Thyroid gland (tissue), 4 donors: ENCODE data around the gene ETS1.

Source experiments
- CTCF ChIP-seq, 6 experiments: fragments of 200-600 bp in 3 of 6; fragments of 450-650 bp in 3 of 6; sonication (generic) in 3 of 6; IDR thresholded peaks; one replicate each; pipeline ENCODE4 v1.5.1; 2016 to 2019; ENCODE audit warnings: antibody characterized with exemption in 6 of 6, mild to moderate bottlenecking in 2 of 6, inconsistent platforms in 1 of 6, moderate library complexity in 1 of 6
- POLR2A ChIP-seq, 2 donors: fragments of 450-650 bp; IDR thresholded peaks; one replicate each; pipeline ENCODE4 v1.6.1; 2017; ENCODE audit warnings: antibody characterized with exemption in 2 of 2, mild to moderate bottlenecking in 2 of 2, moderate library complexity in 1 of 2

GRCh38 chr11:128451652-128452470, 135.5 kb downstream of the ETS1 start:
- peak in 4 of 6 experiments; percentile 11 to 45 (median 28) for TF ChIP-seq CTCF (IDR thresholded peaks at IDR 0.05)
- peak in 1 of 2 donors; percentile 49 for TF ChIP-seq POLR2A (IDR thresholded peaks at IDR 0.05)
